ENCODE results near the gene SELPLG. TPM values are rescaled to one million over a fixed set of nuclear protein-coding genes. Genes with fewer than 3 reads are reported as not detected.
A peak's percentile ranks its signal among the peaks of the same experiment; 100 is the strongest.

Gene SELPLG
- total RNA-seq, 1 donor from 2014 or later, result not detected

GRCh38 chr12:108614041-108614440 is 19.7 kb downstream of the SELPLG start:
- no peak overlapping the region for H3K4me3 Mint-ChIP-seq
- no peaks in the 10 kb centered on the region for H3K27me3 Mint-ChIP-seq (ENCODE audit: low read depth)
- no peak overlapping the region for H3K27ac Mint-ChIP-seq
- peaks cover 5% of the 10 kb centered on the region for H3K9me3 Mint-ChIP-seq
- DNase-seq (ENCODE audit: low spot score in 2 of 2, unreplicated experiment in 2 of 2), result no peak
- no peaks in the 10 kb centered on the region for H3K36me3 Mint-ChIP-seq
- TF ChIP-seq CTCF (IDR thresholded peaks at IDR 0.05; ENCODE audit: unreplicated experiment), result no peak
- peaks cover 8% of the 10 kb centered on the region for H3K4me1 Mint-ChIP-seq

GRCh38 chr12:108613548-108613947 is 20.1 kb downstream of the SELPLG start:
- no peak overlapping the region for H3K27ac Mint-ChIP-seq
- H3K27me3 Mint-ChIP-seq (ENCODE audit: low read depth), result no peaks in the 10 kb centered on the region
- H3K4me3 Mint-ChIP-seq, result no peak overlapping the region
- DNase-seq (ENCODE audit: low spot score in 2 of 2, unreplicated experiment in 2 of 2), result no peak
- H3K9me3 Mint-ChIP-seq, result peaks cover 5% of the 10 kb centered on the region
- H3K36me3 Mint-ChIP-seq, result no peaks in the 10 kb centered on the region
- peaks cover 6% of the 10 kb centered on the region for H3K4me1 Mint-ChIP-seq
- TF ChIP-seq CTCF (IDR thresholded peaks at IDR 0.05; ENCODE audit: unreplicated experiment), result no peak

GRCh38 chr12:108612788-108613282 is 20.9 kb downstream of the SELPLG start:
- DNase-seq (ENCODE audit: low spot score in 2 of 2, unreplicated experiment in 2 of 2), result no peak
- no peaks in the 10 kb centered on the region for H3K36me3 Mint-ChIP-seq
- no peak overlapping the region for H3K27ac Mint-ChIP-seq
- H3K4me1 Mint-ChIP-seq, result peaks cover 3% of the 10 kb centered on the region
- no peak for TF ChIP-seq CTCF (IDR thresholded peaks at IDR 0.05; ENCODE audit: unreplicated experiment)
- H3K4me3 Mint-ChIP-seq, result no peak overlapping the region
- peaks cover 5% of the 10 kb centered on the region for H3K9me3 Mint-ChIP-seq
- H3K27me3 Mint-ChIP-seq (ENCODE audit: low read depth), result no peaks in the 10 kb centered on the region

GRCh38 chr12:108611884-108612415 is 21.7 kb downstream of the SELPLG start:
- peak; percentile 20 for TF ChIP-seq CTCF (IDR thresholded peaks at IDR 0.05; ENCODE audit: unreplicated experiment)
- H3K4me1 Mint-ChIP-seq, result peaks cover 3% of the 10 kb centered on the region
- peaks cover 5% of the 10 kb centered on the region for H3K9me3 Mint-ChIP-seq
- no peaks in the 10 kb centered on the region for H3K27me3 Mint-ChIP-seq (ENCODE audit: low read depth)
- no peak overlapping the region for H3K4me3 Mint-ChIP-seq
- H3K36me3 Mint-ChIP-seq, result no peaks in the 10 kb centered on the region
- no peak overlapping the region for H3K27ac Mint-ChIP-seq
- no peak for DNase-seq (ENCODE audit: low spot score in 2 of 2, unreplicated experiment in 2 of 2)

- H3K27me3 Mint-ChIP-seq (ENCODE audit: low read depth), result no peaks in the 10 kb centered on the region
- no peak overlapping the region for H3K4me3 Mint-ChIP-seq
- no peak for TF ChIP-seq CTCF (IDR thresholded peaks at IDR 0.05; ENCODE audit: unreplicated experiment)
- H3K4me1 Mint-ChIP-seq, result peaks cover 3% of the 10 kb centered on the region
- no peaks in the 10 kb centered on the region for H3K9me3 Mint-ChIP-seq
- no peak for DNase-seq (ENCODE audit: low spot score in 2 of 2, unreplicated experiment in 2 of 2)
- H3K36me3 Mint-ChIP-seq, result no peaks in the 10 kb centered on the region
- no peak overlapping the region for H3K27ac Mint-ChIP-seq
Measured at GRCh38 chr12:108610856-108611605, 22.7 kb downstream of the SELPLG start.

All from mesothelial cell of epicardium (in vitro differentiated cells).